Esophagus muscularis mucosa (tissue), 4 donors: Measurements from ENCODE around the gene ANP32B.

Experiments
- EP300 ChIP-seq: sonication (generic); formaldehyde crosslinking; IDR thresholded peaks from one replicate; pipeline ENCODE4 v1.6.1; 2017; ENCODE audit warnings: antibody characterized with exemption
- POLR2A ChIP-seq: fragments of 450-650 bp; IDR thresholded peaks from one replicate; pipeline ENCODE4 v1.6.1; 2017; ENCODE audit warnings: antibody characterized with exemption, moderate library complexity, mild to moderate bottlenecking, low read depth
- TF ChIP-seq, protein P1 (sequence below), 3 experiments: fragments of 200-600 bp in 2 of 3; fragments of 450-650 bp in 1 of 3; sonication (generic) in 2 of 3; IDR thresholded peaks; one replicate each; pipeline ENCODE4 v1.5.1; 2017 to 2019; ENCODE audit warnings: antibody characterized with exemption in 3 of 3, mild to moderate bottlenecking in 2 of 3, moderate library complexity in 1 of 3

DNA sequence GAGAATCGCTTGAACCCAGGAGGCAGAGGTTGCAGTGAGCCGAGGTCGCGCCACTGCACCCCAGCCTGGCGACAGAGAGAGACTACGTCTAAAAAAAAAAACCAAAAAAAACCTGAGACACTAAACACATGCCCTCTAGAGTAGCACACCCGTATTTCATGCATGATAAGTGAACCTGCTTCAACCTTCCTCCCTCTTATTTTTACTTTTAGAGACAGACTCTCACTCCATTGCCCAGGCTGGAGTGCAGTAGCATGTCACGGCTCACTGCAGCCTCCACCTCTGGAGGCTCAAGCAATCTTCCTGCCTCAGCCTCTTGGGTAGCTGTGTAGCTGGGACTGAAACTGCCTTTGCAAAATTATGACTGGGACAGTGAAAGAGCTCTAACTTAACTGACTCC, 55.8 kb downstream of the ANP32B start:
- TF ChIP-seq, protein P1, sequence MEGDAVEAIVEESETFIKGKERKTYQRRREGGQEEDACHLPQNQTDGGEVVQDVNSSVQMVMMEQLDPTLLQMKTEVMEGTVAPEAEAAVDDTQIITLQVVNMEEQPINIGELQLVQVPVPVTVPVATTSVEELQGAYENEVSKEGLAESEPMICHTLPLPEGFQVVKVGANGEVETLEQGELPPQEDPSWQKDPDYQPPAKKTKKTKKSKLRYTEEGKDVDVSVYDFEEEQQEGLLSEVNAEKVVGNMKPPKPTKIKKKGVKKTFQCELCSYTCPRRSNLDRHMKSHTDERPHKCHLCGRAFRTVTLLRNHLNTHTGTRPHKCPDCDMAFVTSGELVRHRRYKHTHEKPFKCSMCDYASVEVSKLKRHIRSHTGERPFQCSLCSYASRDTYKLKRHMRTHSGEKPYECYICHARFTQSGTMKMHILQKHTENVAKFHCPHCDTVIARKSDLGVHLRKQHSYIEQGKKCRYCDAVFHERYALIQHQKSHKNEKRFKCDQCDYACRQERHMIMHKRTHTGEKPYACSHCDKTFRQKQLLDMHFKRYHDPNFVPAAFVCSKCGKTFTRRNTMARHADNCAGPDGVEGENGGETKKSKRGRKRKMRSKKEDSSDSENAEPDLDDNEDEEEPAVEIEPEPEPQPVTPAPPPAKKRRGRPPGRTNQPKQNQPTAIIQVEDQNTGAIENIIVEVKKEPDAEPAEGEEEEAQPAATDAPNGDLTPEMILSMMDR (IDR thresholded peaks at IDR 0.05), result no peak
- TF ChIP-seq POLR2A (no peak), EP300 (no peak)
